ENCODE results near the gene DUSP22. TPM values are rescaled to one million over a fixed set of nuclear protein-coding genes. Genes with fewer than 3 reads are reported as not detected.

Gene DUSP22
- total RNA-seq, 4 donors from 2014 or later, result 35.4 to 213 (median 49.5) TPM

DNA sequence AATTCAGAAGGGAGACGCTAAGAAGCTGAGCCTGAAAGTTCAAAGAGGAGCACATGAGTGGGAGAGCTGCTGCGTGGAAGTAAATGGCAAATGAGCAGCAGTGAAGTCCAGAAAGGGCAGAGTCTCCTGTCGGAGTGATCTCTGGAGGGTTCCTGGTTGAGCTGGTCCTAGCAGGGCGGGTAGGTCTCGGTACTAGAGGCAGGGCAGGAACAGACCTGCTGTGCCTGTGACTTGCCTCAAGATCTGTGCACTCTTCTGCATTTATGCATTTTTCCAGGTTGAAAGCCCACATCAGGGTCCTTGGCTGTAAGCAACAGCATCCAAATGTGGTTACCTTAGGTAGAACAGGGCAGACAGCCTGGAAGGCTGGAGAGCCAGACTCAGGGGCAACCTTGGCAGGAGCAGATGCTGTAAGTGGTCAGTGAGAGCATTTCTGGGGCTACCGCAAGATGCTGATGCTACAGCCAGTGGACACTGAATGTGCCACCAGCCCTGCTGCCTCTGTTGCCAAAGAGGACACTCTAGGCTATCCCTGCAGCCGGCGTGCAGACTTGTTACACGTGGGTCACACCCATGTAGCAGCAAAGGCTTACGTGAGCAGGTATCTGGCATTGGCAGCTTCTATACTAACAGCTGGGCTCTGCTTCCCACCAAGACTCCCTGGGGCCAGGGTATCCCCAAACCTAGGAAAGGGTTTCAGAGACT, 8.4 kb downstream of the DUSP22 start:
- TF ChIP-seq, protein P1, sequence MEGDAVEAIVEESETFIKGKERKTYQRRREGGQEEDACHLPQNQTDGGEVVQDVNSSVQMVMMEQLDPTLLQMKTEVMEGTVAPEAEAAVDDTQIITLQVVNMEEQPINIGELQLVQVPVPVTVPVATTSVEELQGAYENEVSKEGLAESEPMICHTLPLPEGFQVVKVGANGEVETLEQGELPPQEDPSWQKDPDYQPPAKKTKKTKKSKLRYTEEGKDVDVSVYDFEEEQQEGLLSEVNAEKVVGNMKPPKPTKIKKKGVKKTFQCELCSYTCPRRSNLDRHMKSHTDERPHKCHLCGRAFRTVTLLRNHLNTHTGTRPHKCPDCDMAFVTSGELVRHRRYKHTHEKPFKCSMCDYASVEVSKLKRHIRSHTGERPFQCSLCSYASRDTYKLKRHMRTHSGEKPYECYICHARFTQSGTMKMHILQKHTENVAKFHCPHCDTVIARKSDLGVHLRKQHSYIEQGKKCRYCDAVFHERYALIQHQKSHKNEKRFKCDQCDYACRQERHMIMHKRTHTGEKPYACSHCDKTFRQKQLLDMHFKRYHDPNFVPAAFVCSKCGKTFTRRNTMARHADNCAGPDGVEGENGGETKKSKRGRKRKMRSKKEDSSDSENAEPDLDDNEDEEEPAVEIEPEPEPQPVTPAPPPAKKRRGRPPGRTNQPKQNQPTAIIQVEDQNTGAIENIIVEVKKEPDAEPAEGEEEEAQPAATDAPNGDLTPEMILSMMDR (IDR thresholded peaks at IDR 0.05), result no peak
- no peak for TF ChIP-seq POLR2AphosphoS5 (IDR thresholded peaks at IDR 0.05)
- no peak for TF ChIP-seq EP300 (IDR thresholded peaks at IDR 0.05; ENCODE audit: low read depth)
- no peak for TF ChIP-seq POLR2A (IDR thresholded peaks at IDR 0.05)
- WGBS, 2 donors (ENCODE audit: low coverage in 1 of 2), result 92 to 94% methylated on average over 5 to 10 of the region's 10 CpGs

DNA sequence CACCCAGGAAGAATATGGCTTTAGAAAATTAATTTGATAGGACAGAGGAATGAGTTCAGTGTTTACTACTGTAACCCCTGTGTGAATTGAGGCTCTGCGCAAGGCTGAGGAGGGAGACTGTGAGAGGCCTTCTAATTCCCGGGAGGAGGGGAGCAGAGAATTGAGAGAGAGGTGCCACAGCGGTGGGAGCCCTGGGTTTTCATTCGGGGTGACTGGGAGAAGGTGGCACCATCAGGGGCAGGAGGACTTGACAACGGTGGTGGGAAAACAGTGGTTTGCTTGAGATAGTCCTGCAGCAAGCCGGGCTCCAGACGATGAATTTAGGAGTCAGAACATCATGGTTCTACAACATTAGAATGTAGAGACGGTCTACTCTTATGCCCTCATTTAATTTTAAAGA, 9.2 kb downstream of the DUSP22 start:
- no peak for DNase-seq
- Histone ChIP-seq H3K36me3 (no peaks in the 10 kb centered on the region), H3K4me1 (peaks cover 4 to 18% (median 5%) of the 10 kb centered on the region in 4 donors), H3K9me3 (no peaks in the 10 kb centered on the region), H3K27ac (no peak overlapping the region), H3K4me3 (no peak overlapping the region), H3K27me3 (no peaks in the 10 kb centered on the region)
- WGBS, 2 donors (ENCODE audit: low coverage in 1 of 2), result 90 to 91% methylated on average over 7 to 8 of the region's 8 CpGs
- intact Hi-C loops (cut with DNase I; ENCODE audit: low total_unique reads), result no loop called here
- in situ Hi-C loops (cut with MboI; ENCODE audit: low pct_ligation_motif_present in 1 of 4, low pct_unique_long_range_greater_than_20kb in 1 of 4, low sequenced_read_pairs in 3 of 4), result no loop called here
- TF ChIP-seq, protein P1 (IDR thresholded peaks at IDR 0.05), result no peak
- no peak for TF ChIP-seq POLR2AphosphoS5 (IDR thresholded peaks at IDR 0.05)
- TF ChIP-seq EP300 (IDR thresholded peaks at IDR 0.05; ENCODE audit: low read depth), result no peak
- no peak for TF ChIP-seq POLR2A (IDR thresholded peaks at IDR 0.05)

More for the DNA sequence above, 8.4 kb downstream of the DUSP22 start:
- no peak overlapping the region for H3K4me3 ChIP-seq
- H3K36me3 ChIP-seq, result no peaks in the 10 kb centered on the region
- DNase-seq, result no peak
- no peaks in the 10 kb centered on the region for H3K9me3 ChIP-seq
- peaks cover 7 to 25% (median 10%) of the 10 kb centered on the region in 4 donors for H3K4me1 ChIP-seq
- H3K27me3 ChIP-seq, result no peaks in the 10 kb centered on the region
- in situ Hi-C loops (cut with MboI; ENCODE audit: low pct_ligation_motif_present in 1 of 4, low pct_unique_long_range_greater_than_20kb in 1 of 4, low sequenced_read_pairs in 3 of 4), result no loop called here
- no peak overlapping the region for H3K27ac ChIP-seq
- intact Hi-C loops (cut with DNase I; ENCODE audit: low total_unique reads), result no loop called here

DNA sequence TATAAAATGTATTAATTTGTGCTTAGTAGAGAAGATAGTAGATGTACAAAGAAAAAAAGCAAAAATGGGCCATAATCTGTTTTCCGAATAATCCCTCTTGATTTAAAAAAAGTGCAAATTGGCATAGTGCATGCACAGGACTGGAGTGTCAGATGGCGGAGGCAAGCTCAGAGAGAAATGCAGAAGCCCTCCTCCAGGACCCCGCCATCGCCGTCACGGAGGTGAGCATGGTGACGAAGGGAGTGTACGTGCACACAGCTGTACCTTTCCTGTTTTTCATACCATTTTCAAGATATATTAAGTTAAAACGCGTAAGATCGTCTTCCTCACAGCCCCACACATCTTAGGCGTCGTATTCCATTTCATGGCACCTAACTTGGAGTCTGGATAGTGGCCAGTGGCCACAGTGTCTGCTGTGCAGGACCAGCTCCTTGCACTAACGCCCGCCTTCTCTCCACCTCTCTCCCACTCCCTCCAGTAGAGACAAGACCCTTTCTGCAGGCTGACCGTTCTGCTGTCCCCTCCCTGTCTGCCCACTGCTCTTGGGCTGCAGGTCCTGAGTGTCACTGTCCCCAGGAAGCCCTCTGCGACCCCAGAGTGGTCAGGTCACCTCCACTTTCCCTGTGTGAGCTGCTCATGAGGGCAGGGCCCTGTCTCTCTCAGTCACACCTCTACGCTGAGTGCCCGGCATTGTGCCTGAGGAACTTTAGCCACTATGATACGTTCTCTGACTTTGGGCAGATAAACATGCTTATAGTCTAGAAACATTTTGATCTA, 9.8 kb downstream of the DUSP22 start:
- WGBS, 2 donors (ENCODE audit: low coverage in 1 of 2), result 90 to 93% methylated on average over 20 of the region's 20 CpGs
- no peak for DNase-seq
- H3K9me3 ChIP-seq, result no peaks in the 10 kb centered on the region
- intact Hi-C loops (cut with DNase I; ENCODE audit: low total_unique reads) (no loop called here), in situ Hi-C loops (cut with MboI; ENCODE audit: low pct_ligation_motif_present in 1 of 4, low pct_unique_long_range_greater_than_20kb in 1 of 4, low sequenced_read_pairs in 3 of 4) (no loop called here)
- no peaks in the 10 kb centered on the region for H3K36me3 ChIP-seq
- H3K4me1 ChIP-seq, result peaks cover 0 to 13% (median 2%) of the 10 kb centered on the region in 4 donors
- H3K27me3 ChIP-seq, result no peaks in the 10 kb centered on the region
- no peak overlapping the region for H3K4me3 ChIP-seq
- no peak overlapping the region for H3K27ac ChIP-seq
- TF ChIP-seq EP300 (IDR thresholded peaks at IDR 0.05; ENCODE audit: low read depth) (no peak), POLR2AphosphoS5 (IDR thresholded peaks at IDR 0.05) (no peak), POLR2A (IDR thresholded peaks at IDR 0.05) (no peak)
- TF ChIP-seq, protein P1 (IDR thresholded peaks at IDR 0.05), result no peak

DNA sequence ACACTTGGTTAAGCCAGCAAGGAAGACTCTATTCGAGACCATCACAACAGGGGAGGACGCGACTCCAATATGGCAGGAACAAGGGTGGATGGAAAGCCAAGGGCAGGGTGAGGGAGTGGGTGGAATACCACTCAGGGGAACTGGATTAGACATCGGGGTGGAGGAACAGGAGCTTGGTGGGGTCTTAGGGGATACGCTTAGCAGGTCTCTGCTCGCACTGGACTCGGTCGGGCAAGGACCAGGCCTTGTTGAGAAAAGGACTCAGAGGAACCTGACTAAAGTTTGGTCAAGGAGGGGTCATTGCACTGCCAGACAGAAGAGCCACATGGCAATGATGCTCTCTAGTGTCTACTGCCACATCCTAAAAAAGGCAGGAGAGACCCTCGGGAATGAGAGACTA, 10.5 kb downstream of the DUSP22 start:
- TF ChIP-seq POLR2A (IDR thresholded peaks at IDR 0.05) (no peak), EP300 (IDR thresholded peaks at IDR 0.05; ENCODE audit: low read depth) (no peak), POLR2AphosphoS5 (IDR thresholded peaks at IDR 0.05) (no peak)
- TF ChIP-seq, protein P1 (IDR thresholded peaks at IDR 0.05), result no peak
- no peak overlapping the region for H3K4me3 ChIP-seq
- in situ Hi-C loops (cut with MboI; ENCODE audit: low pct_ligation_motif_present in 1 of 4, low pct_unique_long_range_greater_than_20kb in 1 of 4, low sequenced_read_pairs in 3 of 4) (no loop called here), intact Hi-C loops (cut with DNase I; ENCODE audit: low total_unique reads) (no loop called here)
- 94 to 95% methylated on average over 9 of the region's 9 CpGs for WGBS, 2 donors (ENCODE audit: low coverage in 1 of 2)
- H3K4me1 ChIP-seq, result peaks cover 0 to 13% (median 1%) of the 10 kb centered on the region in 4 donors
- DNase-seq, result no peak
- H3K36me3 ChIP-seq, result no peaks in the 10 kb centered on the region
- H3K9me3 ChIP-seq, result no peaks in the 10 kb centered on the region
- no peak overlapping the region for H3K27ac ChIP-seq
- H3K27me3 ChIP-seq, result no peaks in the 10 kb centered on the region
